IMR-90 (cell line): Measurements from ENCODE around the gene SLC9A9. TPM values are rescaled to one million over a fixed set of nuclear protein-coding genes. Genes with fewer than 3 reads are reported as not detected.

ENCODE experiments used
- ATAC-seq: fragments of 200-7000 bp; cut with Tn5 transposase; 2 replicates; pipeline ENCODE4 v1.9.1; 2020; ENCODE audit warnings: low read depth, mild to moderate bottlenecking, moderate library complexity
- BruUV-seq: library from RNA; stranded (reverse); fragments of 400-500 nt; replicated peaks from 2 replicates; lab custom pipeline; 2021; lab: Mats Ljungman, UMichigan
- CTCF ChIA-PET: fragments of 300-600 bp; formaldehyde crosslinking; extraction: SDS; loops from one replicate; lab custom pipeline; 2021; ENCODE audit warnings: antibody characterized with exemption; lab: Yijun Ruan, JAX
- POLR2A ChIA-PET: fragments of 300-600 bp; sonication (Branson Sonifier 250); formaldehyde crosslinking; loops from one replicate; lab custom pipeline; 2022; ENCODE audit warnings: antibody characterized with exemption; ENCODE audit not compliant: unreplicated experiment; lab: Charles Lee
- DNase-seq: peaks from one replicate; pipeline ENCODE4 v3.0.0; 2013
- H2AFZ ChIP-seq: replicated peaks from 2 replicates; pipeline ENCODE3; 2013; ENCODE audit warnings: low read length, mild to moderate bottlenecking; ENCODE audit not compliant: poor library complexity
- H2AK5ac ChIP-seq: 2 replicates; pipeline ENCODE4 v1.6.1; 2013; ENCODE audit warnings: low read depth, low read length, inconsistent platforms
- H2AK9ac ChIP-seq: replicated peaks from 2 replicates; pipeline ENCODE3; 2013; ENCODE audit warnings: mild to moderate bottlenecking, low read depth, low read length, moderate library complexity; ENCODE audit not compliant: poor library complexity
- H2BK120ac ChIP-seq: 2 replicates; pipeline ENCODE4 v1.6.1; 2013; ENCODE audit warnings: low read depth, low read length, inconsistent platforms
- H2BK15ac ChIP-seq: 3 replicates; pipeline ENCODE4 v1.6.1; 2013; ENCODE audit warnings: low read depth, low read length, inconsistent platforms
- H2BK20ac ChIP-seq: 2 replicates; pipeline ENCODE4 v1.6.1; 2013; ENCODE audit warnings: low read depth, mild to moderate bottlenecking, inconsistent platforms, low read length, moderate library complexity
- H2BK5ac ChIP-seq: 2 replicates; pipeline ENCODE4 v1.6.1; 2013; ENCODE audit warnings: mild to moderate bottlenecking, low read depth, low read length, inconsistent platforms; ENCODE audit not compliant: poor library complexity, severe bottlenecking
- H3K14ac ChIP-seq: replicated peaks from 2 replicates; pipeline ENCODE4 v1.6.1; 2013; ENCODE audit warnings: low read depth, low read length, inconsistent platforms
- H3K18ac ChIP-seq: 2 replicates; pipeline ENCODE4 v1.6.1; 2013; ENCODE audit warnings: low read depth, low read length, control low read depth
- H3K23ac ChIP-seq: 2 replicates; pipeline ENCODE4 v1.6.1; 2013; ENCODE audit warnings: low read depth, low read length, inconsistent platforms
- H3K27ac ChIP-seq: 2 replicates; pipeline ENCODE4 v1.5.1; 2013; ENCODE audit warnings: mild to moderate bottlenecking, control low read depth, low read length; ENCODE audit not compliant: insufficient read depth
- H3K27me3 ChIP-seq: 2 replicates; pipeline ENCODE4 v1.6.1; 2013; ENCODE audit warnings: low read length; ENCODE audit not compliant: control insufficient read depth, insufficient read depth
- H3K36me3 ChIP-seq: 2 replicates; pipeline ENCODE4 v1.6.1; 2013; ENCODE audit warnings: low read length, mixed read lengths; ENCODE audit not compliant: control insufficient read depth, insufficient read depth
- H3K4ac ChIP-seq: 2 replicates; pipeline ENCODE4 v1.6.1; 2013; ENCODE audit warnings: low read depth, low read length, inconsistent platforms
- H3K4me1 ChIP-seq: 2 replicates; pipeline ENCODE4 v1.6.1; 2013; ENCODE audit warnings: low read length, mixed read lengths; ENCODE audit not compliant: control insufficient read depth, insufficient read depth
- H3K4me2 ChIP-seq: 2 replicates; pipeline ENCODE4 v1.6.1; 2013; ENCODE audit warnings: low read depth, mild to moderate bottlenecking, control low read depth, low read length, moderate library complexity
- H3K4me3 ChIP-seq: 2 replicates; pipeline ENCODE4 v1.5.1; 2013; ENCODE audit warnings: low read depth, mild to moderate bottlenecking, control low read depth, low read length, moderate library complexity; ENCODE audit not compliant: insufficient read depth
- H3K56ac ChIP-seq: 2 replicates; pipeline ENCODE4 v1.6.1; 2013; ENCODE audit warnings: low read length, inconsistent platforms; ENCODE audit not compliant: insufficient read depth; ENCODE audit errors: extremely low read depth
- H3K79me1 ChIP-seq, 2 experiments: 2 replicates each; pipeline ENCODE4 v1.6.1; 2013; ENCODE audit warnings: low read length in 2 of 2, inconsistent platforms in 1 of 2, low read depth in 1 of 2
- H3K9ac ChIP-seq: 2 replicates; pipeline ENCODE4 v1.6.1; 2013; ENCODE audit warnings: low read depth, low read length, control low read depth
- H3K9me1 ChIP-seq: 2 replicates; pipeline ENCODE4 v1.6.1; 2013; ENCODE audit warnings: low read length, inconsistent platforms; ENCODE audit not compliant: insufficient read depth
- H3K9me3 ChIP-seq: 2 replicates; pipeline ENCODE4 v1.6.1; 2013; ENCODE audit warnings: low read length; ENCODE audit not compliant: control insufficient read depth, insufficient read depth
- H4K20me1 ChIP-seq: 2 replicates; pipeline ENCODE4 v1.6.1; 2013; ENCODE audit warnings: low read length, inconsistent platforms; ENCODE audit not compliant: insufficient read depth
- H4K5ac ChIP-seq: 2 replicates; pipeline ENCODE4 v1.6.1; 2013; ENCODE audit warnings: mild to moderate bottlenecking, low read depth, low read length, control low read depth
- H4K8ac ChIP-seq, 2 experiments: 2 replicates each; pipeline ENCODE4 v1.6.1; 2013; ENCODE audit warnings: low read depth in 2 of 2, low read length in 2 of 2, control low read depth in 1 of 2, inconsistent platforms in 1 of 2
- H4K91ac ChIP-seq: 2 replicates; pipeline ENCODE4 v1.6.1; 2013; ENCODE audit warnings: low read depth, low read length, inconsistent platforms; ENCODE audit not compliant: insufficient read depth
- MAFK ChIP-seq: IDR thresholded peaks from 2 replicates; pipeline ENCODE4 v1.6.1; 2012; ENCODE audit warnings: low read depth, low read length, improper control_type of control experiment
- NFE2L2 ChIP-seq: fragments of 150-350 bp; IDR thresholded peaks from 2 replicates; pipeline ENCODE4 v1.6.1; 2016; ENCODE audit warnings: low read depth, mild to moderate bottlenecking, low read length
- POLR2A ChIP-seq: IDR thresholded peaks from 2 replicates; pipeline ENCODE4 v1.6.1; 2012; ENCODE audit warnings: mild to moderate bottlenecking, low read depth, low read length
- WGBS, 2 experiments: methylation state at CpG; one replicate each; pipeline versions ENCODE4 v1.1.5 to v1.1.7; 2013; ENCODE audit warnings: missing lambda C conversion rate in 2 of 2; ENCODE audit not compliant: insufficient read length in 1 of 2; ENCODE audit errors: extremely low coverage in 2 of 2; 5-methylcytosine and 5-hydroxymethylcytosine counted together
- dilution Hi-C: fragments of 300-500 bp; cut with HindIII; formaldehyde crosslinking; loops from one replicate; pipeline ENCODE4 v1.14.3; 2018; ENCODE audit warnings: low sequenced_read_pairs; ENCODE audit not compliant: unreplicated experiment
- in situ Hi-C: fragments of 300-500 bp; cut with MboI; formaldehyde crosslinking; loops from 3 replicates; pipeline ENCODE4 v1.14.3; 2019; ENCODE audit warnings: low sequenced_read_pairs, inconsistent platforms, mixed read lengths
- intact Hi-C: fragments of 100-400 bp; cut with micrococcal nuclease; formaldehyde crosslinking; loops from 2 replicates; pipeline ENCODE4 v1.10.0; 2022
- polyA plus RNA-seq, 3 experiments: library from polyadenylated mRNA; depleted of rRNA; stranded (reverse); fragments of >200 nt; gene quantifications; 2 replicates each; pipeline ENCODE4 v1.2.3, GENCODE V29; 2012; ENCODE audit warnings: low replicate concordance in 1 of 3
- total RNA-seq: library from RNA; depleted of rRNA; stranded (reverse); fragments of >200 nt; gene quantifications from 2 replicates; pipeline ENCODE4 v1.2.3, GENCODE V29; 2012

Gene SLC9A9
- total and polyA plus RNA-seq, 2 of the 4 experiments (the other 2 are of a cell fraction): 1.4 to 2.3 TPM

DNA sequence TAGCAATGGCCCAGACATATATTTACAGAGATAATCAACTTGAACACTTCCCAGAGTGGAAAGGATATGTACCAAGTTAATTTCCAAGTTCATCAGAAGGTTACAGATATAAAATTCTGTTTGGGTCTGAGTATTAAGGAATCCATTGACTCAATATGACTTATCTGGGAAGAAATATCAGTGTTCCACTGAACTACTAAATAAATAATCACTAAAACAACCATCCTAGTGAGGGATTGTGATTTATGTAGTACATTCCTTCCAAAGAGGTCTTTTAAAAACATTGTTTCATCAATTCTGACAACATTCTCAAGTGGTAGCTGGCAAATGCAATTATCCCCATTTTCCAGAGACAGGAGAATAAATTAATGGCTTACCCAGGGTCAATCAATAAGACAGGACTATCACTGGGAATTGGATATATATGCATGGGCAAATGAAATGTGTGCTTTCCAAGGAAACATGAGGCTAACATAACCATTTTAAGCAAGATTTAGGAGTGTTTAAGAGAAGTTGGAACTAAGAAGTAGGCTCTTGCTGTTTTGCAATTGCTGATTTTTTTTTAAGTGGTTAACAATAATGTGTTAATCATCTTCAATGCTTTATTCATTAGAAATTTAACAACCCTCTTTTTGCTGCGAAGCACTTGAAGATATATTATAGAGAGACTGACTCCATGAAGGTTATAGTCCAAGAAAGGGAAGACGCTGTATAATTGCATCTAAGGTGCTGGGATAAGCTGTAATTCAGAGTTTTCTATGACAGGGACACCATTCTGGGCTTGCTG is 37.9 kb downstream of the SLC9A9 start:
- Histone ChIP-seq H4K5ac (no peak overlapping the region), H3K27me3 (no peaks in the 10 kb centered on the region), H4K8ac (no peak overlapping the region), H3K4me1 (peaks cover 6% of the 10 kb centered on the region; the same call in 1 of the 2 replicates), H2BK15ac (no peak overlapping the region), H3K9me3 (no peaks in the 10 kb centered on the region), H3K4me3 (no peak overlapping the region), H2BK5ac (no peak overlapping the region), H4K20me1 (no peaks in the 10 kb centered on the region), H3K9me1 (0 out of 2 replicates have a peak, but pooled peaks cover 3% of the 10 kb centered on the region), H3K56ac (no peak overlapping the region), H2BK20ac (no peak overlapping the region), H4K91ac (no peak overlapping the region), H3K27ac (no peak overlapping the region), H3K4me2 (no peak overlapping the region), H3K9ac (no peak overlapping the region), H3K14ac (no peak overlapping the region), H2AFZ (no peak overlapping the region), H3K36me3 (no peaks in the 10 kb centered on the region), H3K4ac (no peak overlapping the region), H2BK120ac (no peak overlapping the region), H2AK5ac (no peak overlapping the region), H2AK9ac (no peak overlapping the region), H3K18ac (no peak overlapping the region; the same call in 1 of the 2 replicates), H3K79me1 (no peaks in the 10 kb centered on the region), H3K23ac (no peak overlapping the region)
- ChIA-PET CTCF (no interaction called here), POLR2A (no interaction called here)
- DNase-seq (no peak), ATAC-seq (no peak)
- BruUV-seq: no TSS peak
- dilution Hi-C loops (no loop called here), in situ Hi-C loops (no loop called here), intact Hi-C loops (no loop called here)
- TF ChIP-seq MAFK: no peak
- TF ChIP-seq POLR2A: no peak
- TF ChIP-seq NFE2L2: no peak
- 100% methylated on average over 1 of the region's 2 CpGs; no CpG with 5 or more reads in 1 of the 2 experiments for WGBS, 2 experiments
